ENCODE data around the gene LPIN2. TPM values are rescaled to one million over a fixed set of nuclear protein-coding genes. Genes with fewer than 3 reads are reported as not detected.

The LPIN2 gene
- total RNA-seq, 4 donors from 2014 or later: 4.9 to 9.1 (median 8.2) TPM

GRCh38 chr18:2992995-2993877 is 19.7 kb downstream of the LPIN2 start:
- no peak for DNase-seq
- no peaks in the 10 kb centered on the region for H3K27me3 ChIP-seq
- no peaks in the 10 kb centered on the region for H3K9me3 ChIP-seq
- H3K27ac ChIP-seq: no peak overlapping the region
- no peak overlapping the region for H3K4me3 ChIP-seq
- intact Hi-C loops (cut with DNase I; ENCODE audit: low total_unique reads): no loop called here
- H3K36me3 ChIP-seq: no peaks in the 10 kb centered on the region
- no peak for ATAC-seq
- TF ChIP-seq CTCF (IDR thresholded peaks at IDR 0.05 in 4 of 5, conservative IDR thresholded peaks at IDR 0.05 in 1 of 5): no peak
- no peak for TF ChIP-seq POLR2A (IDR thresholded peaks at IDR 0.05)
- in situ Hi-C loops (cut with MboI; ENCODE audit: low sequenced_read_pairs in 4 of 4): no loop called here
- peaks cover 9 to 22% of the 10 kb centered on the region in 2 donors for H3K4me1 ChIP-seq

- H3K36me3 ChIP-seq: no peaks in the 10 kb centered on the region
- H3K4me3 ChIP-seq: no peak overlapping the region
- H3K4me1 ChIP-seq: peaks cover 0 to 8% of the 10 kb centered on the region in 2 donors
- ATAC-seq (no peak), DNase-seq (no peak)
- intact Hi-C loops (cut with DNase I; ENCODE audit: low total_unique reads) (no loop called here), in situ Hi-C loops (cut with MboI; ENCODE audit: low sequenced_read_pairs in 4 of 4) (no loop called here)
- H3K27ac ChIP-seq: no peak overlapping the region
- TF ChIP-seq POLR2A (IDR thresholded peaks at IDR 0.05): no peak
- TF ChIP-seq CTCF (IDR thresholded peaks at IDR 0.05 in 4 of 5, conservative IDR thresholded peaks at IDR 0.05 in 1 of 5): no peak
- no peaks in the 10 kb centered on the region for H3K9me3 ChIP-seq
- H3K27me3 ChIP-seq: no peaks in the 10 kb centered on the region
These were observed 21.8 kb downstream of the LPIN2 start for GRCh38 chr18:2990956-2991640.

- DNase-seq (no peak), ATAC-seq (no peak)
- Histone ChIP-seq H3K36me3 (no peaks in the 10 kb centered on the region), H3K4me1 (peaks cover 0 to under 1% of the 10 kb centered on the region in 2 donors), H3K9me3 (no peaks in the 10 kb centered on the region), H3K4me3 (no peak overlapping the region), H3K27me3 (no peaks in the 10 kb centered on the region), H3K27ac (no peak overlapping the region)
- intact Hi-C loops (cut with DNase I; ENCODE audit: low total_unique reads) (no loop called here), in situ Hi-C loops (cut with MboI; ENCODE audit: low sequenced_read_pairs in 4 of 4) (no loop called here)
- TF ChIP-seq POLR2A (IDR thresholded peaks at IDR 0.05): no peak
These were observed 24.8 kb downstream of the LPIN2 start for GRCh38 chr18:2987876-2988790.

GRCh38 chr18:2986150-2986865 is 26.6 kb downstream of the LPIN2 start:
- DNase-seq: no peak
- no peak for TF ChIP-seq CTCF (IDR thresholded peaks at IDR 0.05 in 4 of 5, conservative IDR thresholded peaks at IDR 0.05 in 1 of 5)
- TF ChIP-seq POLR2A (IDR thresholded peaks at IDR 0.05): no peak
- ATAC-seq: no peak
- H3K36me3 ChIP-seq: no peaks in the 10 kb centered on the region
- no peak overlapping the region for H3K27ac ChIP-seq
- no peaks in the 10 kb centered on the region for H3K9me3 ChIP-seq
- no peaks in the 10 kb centered on the region for H3K27me3 ChIP-seq
- intact Hi-C loops (cut with DNase I; ENCODE audit: low total_unique reads): no loop called here
- no peak overlapping the region for H3K4me3 ChIP-seq
- H3K4me1 ChIP-seq: peaks cover 9 to 19% of the 10 kb centered on the region in 2 donors
- in situ Hi-C loops (cut with MboI; ENCODE audit: low sequenced_read_pairs in 4 of 4): no loop called here

Data from gastrocnemius medialis (tissue), 4 donors.